Body of pancreas (tissue), 4 donors: ENCODE data around the gene DMD. TPM values are rescaled to one million over a fixed set of nuclear protein-coding genes. Genes with fewer than 3 reads are reported as not detected.

Experiments
- ATAC-seq: fragments of 150-250 bp; one replicate; pipeline ENCODE4 v1.9.1; 2016
- DNase-seq, 4 donors: peaks; one replicate each; pipeline ENCODE4 v3.0.0-alpha.2; 2019
- H3K27ac ChIP-seq, 4 donors: fragments of 200-600 bp; sonication (generic); 1 replicate in 3 of 4; 2 replicates in 1 of 4; pipeline versions ENCODE4 v1.5.1 to v1.6.1; 2016 to 2019; ENCODE audit warnings: mild to moderate bottlenecking in 1 of 4, mixed read lengths in 1 of 4, moderate library complexity in 1 of 4
- H3K27me3 ChIP-seq, 2 donors: fragments of 200-600 bp; sonication (generic); one replicate each; pipeline ENCODE4 v1.6.0; 2016; ENCODE audit warnings: mild to moderate bottlenecking in 1 of 2
- H3K36me3 ChIP-seq, 2 donors: fragments of 200-600 bp; sonication (generic); replicated peaks in 1 of 2; 2 replicates each; pipeline ENCODE4 v1.5.1; 2016; ENCODE audit warnings: low read depth in 2 of 2; ENCODE audit not compliant: insufficient read depth in 1 of 2
- H3K4me1 ChIP-seq: fragments of 200-600 bp; sonication (generic); one replicate; pipeline ENCODE4 v1.6.0; 2016
- H3K4me3 ChIP-seq, 2 donors: fragments of 200-600 bp; sonication (generic); 1 replicate in 1 of 2; 2 replicates in 1 of 2; pipeline ENCODE4 v1.5.1; 2016 to 2019
- H3K9me3 ChIP-seq, 3 donors: fragments of 200-600 bp; sonication (generic); 1 replicate in 2 of 3; 2 replicates in 1 of 3; pipeline ENCODE4 v1.5.1; 2016
- CTCF ChIP-seq, 7 experiments: fragments of 450-650 bp in 4 of 7; fragments of 200-600 bp in 3 of 7; sonication (generic) in 3 of 7; IDR thresholded peaks; one replicate each; pipeline ENCODE4 v1.5.1; 2016 to 2019; ENCODE audit warnings: antibody characterized with exemption in 7 of 7
- POLR2A ChIP-seq, 3 donors: fragments of 450-650 bp; IDR thresholded peaks; one replicate each; pipeline ENCODE4 v1.6.1; 2016; ENCODE audit warnings: antibody characterized with exemption in 3 of 3, mild to moderate bottlenecking in 2 of 3
- WGBS, 2 donors: methylation state at CpG; one replicate each; pipeline ENCODE4 v1.1.5; 2017; 5-methylcytosine and 5-hydroxymethylcytosine counted together
- intact Hi-C: fragments of 100-400 bp; cut with DNase I; formaldehyde crosslinking; loops from one replicate; pipeline ENCODE4 v1.15.1; 2023
- total RNA-seq, 2 donors: library from RNA; depleted of rRNA; stranded (reverse); fragments of >200 nt; gene quantifications; one replicate each; pipeline ENCODE4 v1.1.0, GENCODE V29; 2016

The DMD gene
- total RNA-seq, 2 donors from 2014 or later: 28.5 to 38.6 TPM

GRCh38 chrX:31706466-31706865 lies 1504.9 kb downstream of the DMD start:
- intact Hi-C loops: no loop called here
- no peaks in the 10 kb centered on the region for H3K9me3 ChIP-seq
- TF ChIP-seq CTCF (IDR thresholded peaks at IDR 0.05) (no peak), POLR2A (IDR thresholded peaks at IDR 0.05) (no peak)
- H3K27ac ChIP-seq: no peak overlapping the region
- WGBS, 2 donors: 64 to 66% methylated on average over 4 of the region's 4 CpGs
- no peaks in the 10 kb centered on the region for H3K36me3 ChIP-seq
- DNase-seq: no peak
- H3K4me1 ChIP-seq: no peaks in the 10 kb centered on the region
- ATAC-seq: no peak
- H3K4me3 ChIP-seq: no peak overlapping the region
- H3K27me3 ChIP-seq: no peaks in the 10 kb centered on the region

GRCh38 chrX:31705816-31706215 lies 1505.5 kb downstream of the DMD start:
- TF ChIP-seq CTCF (IDR thresholded peaks at IDR 0.05): no peak
- no peak for TF ChIP-seq POLR2A (IDR thresholded peaks at IDR 0.05)
- no peak for ATAC-seq
- Histone ChIP-seq H3K27me3 (no peaks in the 10 kb centered on the region), H3K9me3 (no peaks in the 10 kb centered on the region), H3K4me3 (no peak overlapping the region), H3K27ac (no peak overlapping the region), H3K4me1 (no peaks in the 10 kb centered on the region), H3K36me3 (no peaks in the 10 kb centered on the region)
- WGBS, 2 donors: 75 to 80% methylated on average over 1 of the region's 1 CpG
- intact Hi-C loops: no loop called here
- DNase-seq: no peak

GRCh38 chrX:31704938-31705337 lies 1506.4 kb downstream of the DMD start:
- no peak overlapping the region for H3K27ac ChIP-seq
- H3K36me3 ChIP-seq: no peaks in the 10 kb centered on the region
- ATAC-seq: no peak
- H3K27me3 ChIP-seq: no peaks in the 10 kb centered on the region
- no peak overlapping the region for H3K4me3 ChIP-seq
- H3K9me3 ChIP-seq: no peaks in the 10 kb centered on the region
- no peak for DNase-seq
- intact Hi-C loops: no loop called here
- no peaks in the 10 kb centered on the region for H3K4me1 ChIP-seq
- 81 to 88% methylated on average over 2 of the region's 2 CpGs for WGBS, 2 donors
- TF ChIP-seq POLR2A (IDR thresholded peaks at IDR 0.05) (no peak), CTCF (IDR thresholded peaks at IDR 0.05) (no peak)

GRCh38 chrX:31702222-31702621 lies 1509.1 kb downstream of the DMD start:
- intact Hi-C loops: no loop called here
- no peak for ATAC-seq

More at GRCh38 chrX:31702222-31702621, 1509.1 kb downstream of the DMD start:
- Histone ChIP-seq H3K27me3 (no peaks in the 10 kb centered on the region), H3K4me1 (no peaks in the 10 kb centered on the region), H3K4me3 (no peak overlapping the region), H3K9me3 (no peaks in the 10 kb centered on the region), H3K27ac (no peak overlapping the region), H3K36me3 (no peaks in the 10 kb centered on the region)
- DNase-seq: no peak
- TF ChIP-seq POLR2A (IDR thresholded peaks at IDR 0.05) (no peak), CTCF (IDR thresholded peaks at IDR 0.05) (no peak)
- WGBS, 2 donors: 62 to 72% methylated on average over 2 of the region's 2 CpGs
